Heart left ventricle (tissue), 13 donors: ENCODE data around the gene SLC30A4.

Experiments used
- CTCF ChIP-seq, 12 donors: fragments of 200-600 bp; sonication (generic) in 4 of 12; IDR thresholded peaks; one replicate each; pipeline versions ENCODE4 v1.5.0 to v1.8.0; 2018 to 2022; ENCODE audit warnings: antibody characterized with exemption in 12 of 12, mild to moderate bottlenecking in 5 of 12
- POLR2A ChIP-seq, 2 donors: fragments of 450-650 bp; IDR thresholded peaks; one replicate each; pipeline ENCODE4 v1.6.1; 2017; ENCODE audit warnings: antibody characterized with exemption in 2 of 2, mild to moderate bottlenecking in 2 of 2, moderate library complexity in 2 of 2
- donor health status: ischemic (EF 13 %, LVEDD 7.1; RV severe dilation, severe dysfunction).
- donor health status: DM: no; HTN: yes; CAD: no.
- donor health status: DM: no; HTN: no; CAD: no.
- donor health status: ischemic (EF 25% LVEDD 6.9; RV normal size, moderate dysfunction).
- donor health status: ischemic (EF 25% LVEDD 5.7; RV mildly dilated, moderate dysfunction).
- donor health status: ischemic (EF 35%, LVEDD 5.7; RV mildly dilated, moderate dysfunction).
- donor health status: nonischemic (EF 11% LVEDD 7.7; RV severe dilation, severe dysfunction).
- donor health status: DM: yes; HTN: yes; CAD: no.
- donor health status: PGD.
- donor health status: ischemic (EF 29% LVEDD 5.4; RV normal size, mild dysfunction).
- donor health status: nonischemic (EF 23%, LVEDD 6.1; RV moderate dilation, normal function).

GRCh38 chr15:45499426-45499825, 23.1 kb downstream of the SLC30A4 start:
- TF ChIP-seq CTCF (IDR thresholded peaks at IDR 0.05): no peak
- no peak for TF ChIP-seq POLR2A (IDR thresholded peaks at IDR 0.05)
